ENCODE measurements around the gene ODF2L. TPM values are rescaled to one million over a fixed set of nuclear protein-coding genes. Genes with fewer than 3 reads are reported as not detected.

Gene ODF2L
- total RNA-seq, 1 experiment from 2014 or later: 88.2 TPM

DNA sequence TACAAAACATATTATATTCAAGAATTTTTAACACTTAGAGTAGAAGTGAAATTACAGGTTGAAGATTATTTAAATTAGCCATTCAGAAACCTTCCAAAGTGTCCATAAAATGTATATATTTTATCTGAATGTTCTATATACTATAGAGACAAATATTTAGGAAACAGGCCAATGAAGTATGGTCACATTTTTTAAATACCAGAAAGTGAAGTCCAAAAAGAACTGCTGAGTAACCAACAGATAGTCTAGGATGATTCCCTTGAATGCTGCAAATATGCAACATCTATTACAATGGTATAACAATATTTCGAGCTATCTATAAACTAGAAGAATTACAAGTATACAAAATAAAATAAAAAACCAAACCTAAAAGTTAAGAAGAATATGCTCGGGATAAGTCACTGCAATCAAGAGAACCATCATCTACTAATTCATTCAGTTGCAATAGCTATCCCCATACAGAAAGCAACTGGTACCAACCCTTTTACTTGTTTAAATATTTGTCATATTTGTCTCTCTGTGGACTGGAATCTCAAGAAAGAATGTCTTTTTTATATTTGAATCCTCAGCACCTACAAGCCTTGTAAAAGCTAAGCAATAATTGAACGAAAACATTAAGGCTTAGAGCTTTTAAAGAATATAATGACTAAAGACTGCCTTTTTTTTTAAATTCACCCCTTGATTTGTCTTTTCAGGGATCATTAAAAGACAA lies 8.1 kb downstream of the ODF2L start:
- no TSS peak for BruUV-seq (replicated peaks)
- CTCF ChIA-PET: no interaction called here

DNA sequence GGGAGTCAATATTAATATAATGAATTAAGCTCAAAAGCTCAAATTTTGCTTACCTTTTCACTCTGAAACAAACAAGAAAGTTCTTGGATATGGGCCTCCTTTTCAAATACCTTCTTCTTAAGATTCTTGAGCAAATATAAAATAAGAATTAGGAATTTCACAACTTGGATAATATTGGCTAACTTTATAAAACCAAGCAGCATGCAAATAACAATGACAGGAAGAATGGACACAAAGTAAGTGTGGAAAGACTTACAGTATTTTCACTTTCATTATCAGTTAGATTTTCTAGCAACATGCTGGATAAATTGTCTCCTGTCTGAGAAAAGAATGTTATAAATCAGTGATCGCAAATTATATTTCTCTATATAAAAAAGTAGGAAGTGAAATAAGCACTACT lies 13.2 kb downstream of the ODF2L start:
- BruUV-seq (replicated peaks): no TSS peak
- CTCF ChIA-PET: no interaction called here
- intact Hi-C loops (cut with micrococcal nuclease; ENCODE audit: unreplicated experiment) (loop anchor here (5.0 kb wide), 2 partner anchors 89 to 304 kb away; no protein-coding TSS in a partner anchor), in situ Hi-C loops (cut with HindIII; ENCODE audit: low pct_unique_long_range_greater_than_20kb, low sequenced_read_pairs) (loop anchor here (5.0 kb wide), 1 partner anchor 59 kb away; no protein-coding TSS in a partner anchor)
- ATAC-seq (no peak), DNase-seq (ENCODE audit: low read depth, low spot score) (no peak)
- H3K9me3 ChIP-seq (ENCODE audit: control insufficient read depth, insufficient read depth, low read depth, low read length): no peaks in the 10 kb centered on the region
- TF ChIP-seq SIN3A (IDR thresholded peaks at IDR 0.05; ENCODE audit: borderline replicate concordance, insufficient read depth, low read depth, low read length) (no peak), TCF7L2 (IDR thresholded peaks at IDR 0.05; ENCODE audit: low read depth, low read length) (no peak), POLR2AphosphoS5 (IDR thresholded peaks at IDR 0.05; ENCODE audit: low read depth, low read length) (no peak)
- TF ChIP-seq, protein P1, sequence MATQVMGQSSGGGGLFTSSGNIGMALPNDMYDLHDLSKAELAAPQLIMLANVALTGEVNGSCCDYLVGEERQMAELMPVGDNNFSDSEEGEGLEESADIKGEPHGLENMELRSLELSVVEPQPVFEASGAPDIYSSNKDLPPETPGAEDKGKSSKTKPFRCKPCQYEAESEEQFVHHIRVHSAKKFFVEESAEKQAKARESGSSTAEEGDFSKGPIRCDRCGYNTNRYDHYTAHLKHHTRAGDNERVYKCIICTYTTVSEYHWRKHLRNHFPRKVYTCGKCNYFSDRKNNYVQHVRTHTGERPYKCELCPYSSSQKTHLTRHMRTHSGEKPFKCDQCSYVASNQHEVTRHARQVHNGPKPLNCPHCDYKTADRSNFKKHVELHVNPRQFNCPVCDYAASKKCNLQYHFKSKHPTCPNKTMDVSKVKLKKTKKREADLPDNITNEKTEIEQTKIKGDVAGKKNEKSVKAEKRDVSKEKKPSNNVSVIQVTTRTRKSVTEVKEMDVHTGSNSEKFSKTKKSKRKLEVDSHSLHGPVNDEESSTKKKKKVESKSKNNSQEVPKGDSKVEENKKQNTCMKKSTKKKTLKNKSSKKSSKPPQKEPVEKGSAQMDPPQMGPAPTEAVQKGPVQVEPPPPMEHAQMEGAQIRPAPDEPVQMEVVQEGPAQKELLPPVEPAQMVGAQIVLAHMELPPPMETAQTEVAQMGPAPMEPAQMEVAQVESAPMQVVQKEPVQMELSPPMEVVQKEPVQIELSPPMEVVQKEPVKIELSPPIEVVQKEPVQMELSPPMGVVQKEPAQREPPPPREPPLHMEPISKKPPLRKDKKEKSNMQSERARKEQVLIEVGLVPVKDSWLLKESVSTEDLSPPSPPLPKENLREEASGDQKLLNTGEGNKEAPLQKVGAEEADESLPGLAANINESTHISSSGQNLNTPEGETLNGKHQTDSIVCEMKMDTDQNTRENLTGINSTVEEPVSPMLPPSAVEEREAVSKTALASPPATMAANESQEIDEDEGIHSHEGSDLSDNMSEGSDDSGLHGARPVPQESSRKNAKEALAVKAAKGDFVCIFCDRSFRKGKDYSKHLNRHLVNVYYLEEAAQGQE (IDR thresholded peaks at IDR 0.05; ENCODE audit: insufficient read depth in 1 of 2, low read depth in 2 of 2, low read length in 1 of 2): no peak
- TF ChIP-seq, protein P2, sequence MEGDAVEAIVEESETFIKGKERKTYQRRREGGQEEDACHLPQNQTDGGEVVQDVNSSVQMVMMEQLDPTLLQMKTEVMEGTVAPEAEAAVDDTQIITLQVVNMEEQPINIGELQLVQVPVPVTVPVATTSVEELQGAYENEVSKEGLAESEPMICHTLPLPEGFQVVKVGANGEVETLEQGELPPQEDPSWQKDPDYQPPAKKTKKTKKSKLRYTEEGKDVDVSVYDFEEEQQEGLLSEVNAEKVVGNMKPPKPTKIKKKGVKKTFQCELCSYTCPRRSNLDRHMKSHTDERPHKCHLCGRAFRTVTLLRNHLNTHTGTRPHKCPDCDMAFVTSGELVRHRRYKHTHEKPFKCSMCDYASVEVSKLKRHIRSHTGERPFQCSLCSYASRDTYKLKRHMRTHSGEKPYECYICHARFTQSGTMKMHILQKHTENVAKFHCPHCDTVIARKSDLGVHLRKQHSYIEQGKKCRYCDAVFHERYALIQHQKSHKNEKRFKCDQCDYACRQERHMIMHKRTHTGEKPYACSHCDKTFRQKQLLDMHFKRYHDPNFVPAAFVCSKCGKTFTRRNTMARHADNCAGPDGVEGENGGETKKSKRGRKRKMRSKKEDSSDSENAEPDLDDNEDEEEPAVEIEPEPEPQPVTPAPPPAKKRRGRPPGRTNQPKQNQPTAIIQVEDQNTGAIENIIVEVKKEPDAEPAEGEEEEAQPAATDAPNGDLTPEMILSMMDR (IDR thresholded peaks at IDR 0.05): no peak
- no peaks in the 10 kb centered on the region; the same call in 1 of the 2 replicates for H3K4me1 ChIP-seq (ENCODE audit: control insufficient read depth, insufficient read depth, low read length)
- H3K4me3 ChIP-seq (ENCODE audit: low read depth in 2 of 2, low read length in 2 of 2): no peak overlapping the region
- POLR2A ChIA-PET: no interaction called here
- peaks cover 18% of the 10 kb centered on the region for H3K36me3 ChIP-seq (ENCODE audit: control insufficient read depth, insufficient read depth, low read length)
- no peak overlapping the region; the same call in 1 of the 2 replicates for H3K27ac ChIP-seq (ENCODE audit: low read length)
- no peaks in the 10 kb centered on the region for H3K27me3 ChIP-seq (ENCODE audit: control insufficient read depth, insufficient read depth, low read length)

More for the DNA sequence above, 8.1 kb downstream of the ODF2L start:
- POLR2A ChIA-PET: no interaction called here
- H3K36me3 ChIP-seq (ENCODE audit: control insufficient read depth, insufficient read depth, low read length): peaks cover 4% of the 10 kb centered on the region
- DNase-seq (ENCODE audit: low read depth, low spot score) (no peak), ATAC-seq (no peak)
- no peak overlapping the region for H3K27ac ChIP-seq (ENCODE audit: low read length)
- H3K27me3 ChIP-seq (ENCODE audit: control insufficient read depth, insufficient read depth, low read length): no peaks in the 10 kb centered on the region
- H3K4me3 ChIP-seq (ENCODE audit: low read depth in 2 of 2, low read length in 2 of 2): no peak overlapping the region
- intact Hi-C loops (cut with micrococcal nuclease; ENCODE audit: unreplicated experiment): no loop called here
- H3K4me1 ChIP-seq (ENCODE audit: control insufficient read depth, insufficient read depth, low read length): peaks cover 3% of the 10 kb centered on the region; the same call in 1 of the 2 replicates
- in situ Hi-C loops (cut with HindIII; ENCODE audit: low pct_unique_long_range_greater_than_20kb, low sequenced_read_pairs): no loop called here
- H3K9me3 ChIP-seq (ENCODE audit: control insufficient read depth, insufficient read depth, low read depth, low read length): no peaks in the 10 kb centered on the region
- TF ChIP-seq POLR2AphosphoS5 (IDR thresholded peaks at IDR 0.05; ENCODE audit: low read depth, low read length) (no peak), TCF7L2 (IDR thresholded peaks at IDR 0.05; ENCODE audit: low read depth, low read length) (no peak), SIN3A (IDR thresholded peaks at IDR 0.05; ENCODE audit: borderline replicate concordance, insufficient read depth, low read depth, low read length) (no peak)
- TF ChIP-seq, protein P1 (IDR thresholded peaks at IDR 0.05; ENCODE audit: insufficient read depth in 1 of 2, low read depth in 2 of 2, low read length in 1 of 2): no peak
- TF ChIP-seq, protein P2 (IDR thresholded peaks at IDR 0.05): no peak
